GM23338 (cell line): ENCODE data around the gene BTBD1. TPM values are rescaled to one million over a fixed set of nuclear protein-coding genes. Genes with fewer than 3 reads are reported as not detected.

ENCODE experiments used
- ATAC-seq: fragments of 200-7000 bp; cut with Tn5 transposase; 3 replicates; pipeline ENCODE4 v1.9.1; 2020
- DNase-seq: peaks from one replicate; pipeline ENCODE4 v3.0.0-alpha.2; 2015; ENCODE audit warnings: low spot score
- H2AFZ ChIP-seq: fragments of 200-600 bp; sonication (generic); 2 replicates; pipeline ENCODE4 v1.8.0; 2016; ENCODE audit warnings: antibody characterized with exemption, mild to moderate bottlenecking, moderate library complexity
- H3F3A ChIP-seq: fragments of 200-600 bp; sonication (generic); replicated peaks from 2 replicates; pipeline ENCODE4 v1.8.0; 2017; ENCODE audit warnings: antibody characterized with exemption, mixed run types, low read depth
- H3K27ac ChIP-seq: fragments of 200-600 bp; sonication (generic); 2 replicates; pipeline ENCODE4 v1.6.1; 2016; ENCODE audit warnings: low read depth
- H3K27me3 ChIP-seq: fragments of 200-600 bp; sonication (generic); 2 replicates; pipeline ENCODE4 v1.8.0; 2016; ENCODE audit warnings: mild to moderate bottlenecking, mixed run types, moderate library complexity; ENCODE audit not compliant: insufficient read depth
- H3K36me3 ChIP-seq: fragments of 200-600 bp; sonication (generic); 2 replicates; pipeline ENCODE4 v1.8.0; 2016; ENCODE audit warnings: mild to moderate bottlenecking; ENCODE audit not compliant: insufficient read depth
- H3K4me1 ChIP-seq: fragments of 200-600 bp; sonication (generic); 2 replicates; pipeline ENCODE4 v1.8.0; 2016; ENCODE audit warnings: mild to moderate bottlenecking, moderate library complexity; ENCODE audit not compliant: insufficient read depth
- H3K4me2 ChIP-seq: fragments of 200-600 bp; sonication (generic); 2 replicates; pipeline ENCODE4 v1.7.1; 2017; ENCODE audit warnings: mixed run types
- H3K4me3 ChIP-seq: fragments of 200-600 bp; sonication (generic); 2 replicates; pipeline ENCODE4 v1.6.1; 2016; ENCODE audit warnings: mixed run types
- H3K79me2 ChIP-seq: fragments of 200-600 bp; sonication (generic); replicated peaks from 2 replicates; pipeline ENCODE4 v1.8.0; 2017; ENCODE audit warnings: mild to moderate bottlenecking; ENCODE audit not compliant: insufficient read depth
- H3K9me2 ChIP-seq: fragments of 200-600 bp; sonication (generic); 2 replicates; pipeline ENCODE4 v1.8.0; 2017; ENCODE audit not compliant: insufficient read depth
- H4K20me1 ChIP-seq: fragments of 200-600 bp; sonication (generic); replicated peaks from 2 replicates; pipeline ENCODE4 v1.8.0; 2017; ENCODE audit warnings: mild to moderate bottlenecking; ENCODE audit not compliant: insufficient read depth
- H3K27ac Mint-ChIP-seq: 2 replicates; pipeline ENCODE4 v1.8.0; 2020; ENCODE audit warnings: inconsistent platforms, mild to moderate bottlenecking, moderate library complexity, mixed read lengths
- H3K27me3 Mint-ChIP-seq: 3 replicates; pipeline ENCODE4 v1.8.0; 2022; ENCODE audit warnings: low read depth, mild to moderate bottlenecking, moderate library complexity, mixed read lengths, inconsistent platforms; ENCODE audit not compliant: insufficient read depth, poor library complexity
- H3K36me3 Mint-ChIP-seq: 3 replicates; pipeline ENCODE4 v1.8.0; 2021; ENCODE audit warnings: low read depth, mild to moderate bottlenecking, inconsistent platforms, moderate library complexity, mixed read lengths
- H3K4me1 Mint-ChIP-seq: 3 replicates; pipeline ENCODE4 v1.8.0; 2020; ENCODE audit warnings: mild to moderate bottlenecking, inconsistent platforms, mixed read lengths
- H3K4me3 Mint-ChIP-seq: 3 replicates; pipeline ENCODE4 v1.8.0; 2021; ENCODE audit warnings: moderate library complexity, mild to moderate bottlenecking, inconsistent platforms, mixed read lengths
- H3K9me3 Mint-ChIP-seq: 3 replicates; pipeline ENCODE4 v1.8.0; 2020; ENCODE audit warnings: moderate library complexity, mild to moderate bottlenecking, inconsistent platforms, mixed read lengths
- CREB1 ChIP-seq: fragments of 250-450 bp; sonication (Bioruptor Pico); IDR thresholded peaks from 2 replicates; pipeline ENCODE4 v1.5.0; 2020; ENCODE audit warnings: low read depth, mild to moderate bottlenecking, moderate library complexity
- CTCF ChIP-seq, 2 experiments: fragments of 200-600 bp in 1 of 2; sonication (generic) in 1 of 2; conservative IDR thresholded peaks; 2 replicates each; pipeline versions ENCODE4 v1.5.1 to v1.6.1; 2016 to 2017; ENCODE audit warnings: antibody characterized with exemption in 2 of 2, low read depth in 2 of 2, mild to moderate bottlenecking in 2 of 2, moderate library complexity in 1 of 2
- EZH2 ChIP-seq: fragments of 200-600 bp; sonication (generic); IDR thresholded peaks from one replicate; pipeline ENCODE4 v1.8.0; 2017; ENCODE audit warnings: antibody characterized with exemption, mild to moderate bottlenecking, low read depth; ENCODE audit not compliant: unreplicated experiment
- EZH2phosphoT487 ChIP-seq: fragments of 200-600 bp; sonication (generic); IDR thresholded peaks from one replicate; pipeline ENCODE4 v1.8.1; 2018; ENCODE audit warnings: antibody characterized with exemption; ENCODE audit not compliant: unreplicated experiment
- JUNB ChIP-seq: IDR thresholded peaks from one replicate; pipeline ENCODE4 v1.6.1; 2016; ENCODE audit warnings: antibody characterized with exemption; ENCODE audit not compliant: unreplicated experiment
- NANOG ChIP-seq: IDR thresholded peaks from 2 replicates; pipeline ENCODE4 v1.6.1; 2016; ENCODE audit warnings: antibody characterized with exemption, borderline replicate concordance
- POLR2AphosphoS5 ChIP-seq: IDR thresholded peaks from 2 replicates; pipeline ENCODE4 v1.6.1; 2016; ENCODE audit warnings: antibody characterized with exemption, low read depth
- STAT1 ChIP-seq: IDR thresholded peaks from one replicate; pipeline ENCODE4 v1.6.1; 2016; ENCODE audit warnings: antibody characterized with exemption; ENCODE audit not compliant: unreplicated experiment
- ZNF114 ChIP-seq: fragments of 250-450 bp; sonication (Bioruptor Pico); IDR thresholded peaks from 2 replicates; pipeline ENCODE4 v1.5.0; 2020; ENCODE audit warnings: mild to moderate bottlenecking, moderate library complexity
- ZNF331 ChIP-seq: fragments of 250-450 bp; sonication (Bioruptor Pico); IDR thresholded peaks from 2 replicates; pipeline ENCODE4 v1.5.0; 2020; ENCODE audit warnings: low read depth, mild to moderate bottlenecking, moderate library complexity
- ZNF462 ChIP-seq: fragments of 250-450 bp; sonication (Bioruptor Pico); IDR thresholded peaks from 2 replicates; pipeline ENCODE4 v1.5.0; 2020; ENCODE audit warnings: mild to moderate bottlenecking, moderate library complexity
- polyA plus RNA-seq: library from polyadenylated mRNA; unstranded; fragments of >200 nt; fragmentation: Nextera tagmentation; extraction: Ambion mirVana; gene quantifications from 2 replicates; pipeline ENCODE4 v1.2.1, GENCODE V29; 2016
- total RNA-seq: library from RNA; depleted of rRNA; stranded (reverse); fragments of >200 nt; shearing (Covaris generic); gene quantifications from 2 replicates; pipeline ENCODE4 v1.2.3, GENCODE V29; 2014
- TF ChIP-seq, protein P1 (sequence below): IDR thresholded peaks from one replicate; pipeline ENCODE4 v1.6.1; 2018; ENCODE audit warnings: antibody characterized with exemption; ENCODE audit not compliant: unreplicated experiment

BTBD1 gene
- total and polyA plus RNA-seq, 2 experiments from 2014 or later, result 12.6 to 66.1 TPM

DNA sequence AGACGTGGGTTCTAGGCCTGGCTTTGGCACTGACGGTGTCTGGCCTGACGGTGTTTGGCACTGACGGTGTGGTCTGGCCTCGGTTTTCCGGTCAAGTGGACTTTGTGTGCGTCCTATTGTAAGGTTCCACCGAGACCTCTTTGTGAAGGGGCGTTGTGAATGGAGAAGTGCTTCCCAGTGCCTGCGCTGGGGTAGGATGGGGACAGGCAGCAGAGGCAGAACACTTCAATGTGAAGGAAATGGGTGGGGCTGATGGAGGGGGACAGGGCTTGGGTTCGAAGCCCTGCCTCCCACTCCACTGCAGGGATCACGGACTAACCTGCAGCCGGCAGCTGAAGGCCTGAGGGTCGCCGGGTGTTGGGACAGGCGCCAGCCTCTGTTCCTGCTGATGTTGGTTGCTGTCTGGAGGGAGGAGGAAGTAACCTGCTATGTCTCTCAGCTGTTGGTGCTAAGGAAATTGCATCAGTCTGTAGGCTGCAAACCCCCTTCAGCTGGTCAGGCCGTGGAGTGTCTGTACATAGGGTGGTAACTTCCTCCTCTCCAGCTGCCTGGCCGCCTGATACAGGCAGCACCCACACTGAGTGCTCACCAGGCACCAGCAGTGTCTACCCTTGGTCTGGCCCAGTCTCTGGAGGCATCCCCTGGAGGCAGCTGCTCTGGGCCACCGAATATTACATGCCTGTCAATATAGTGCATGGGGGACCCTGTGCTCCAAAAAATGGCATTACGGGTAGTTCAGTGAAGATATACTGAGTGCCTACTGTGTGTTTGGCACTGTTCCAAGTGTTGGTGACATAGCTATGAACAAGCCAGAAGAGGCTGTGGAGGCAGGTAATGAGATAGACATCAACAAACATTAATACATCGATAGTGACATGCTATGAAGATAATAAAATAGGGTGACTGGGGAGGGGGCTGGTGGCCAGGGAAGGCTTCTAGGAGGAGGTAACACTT lies 41.5 kb upstream of the BTBD1 start:
- Mint-ChIP-seq H3K4me3 (peak overlapping the region; percentile 61), H3K36me3 (peaks cover 3% of the 10 kb centered on the region; the same call in 1 of the 3 replicates), H3K9me3 (peaks cover 3% of the 10 kb centered on the region; the same call in 1 of the 3 replicates), H3K4me1 (peaks cover 22% of the 10 kb centered on the region), H3K27me3 (peaks cover 29% of the 10 kb centered on the region), H3K27ac (no peak overlapping the region)
- Histone ChIP-seq H3K79me2 (no peaks in the 10 kb centered on the region), H4K20me1 (no peaks in the 10 kb centered on the region), H3K27me3 (peaks cover 40% of the 10 kb centered on the region), H3F3A (no peaks in the 10 kb centered on the region), H3K27ac (no peak overlapping the region), H3K9me2 (0 out of 2 replicates have a peak, but pooled peaks cover 6% of the 10 kb centered on the region), H3K4me3 (peak overlapping the region; percentile 78), H3K4me1 (peaks cover 4% of the 10 kb centered on the region; the same call in 1 of the 2 replicates), H3K36me3 (no peaks in the 10 kb centered on the region), H3K4me2 (peak overlapping the region; percentile 85), H2AFZ (peak overlapping the region; percentile 93)
- DNase-seq (peak; percentile 27), ATAC-seq (peak; percentile 11)
- TF ChIP-seq, protein P1, sequence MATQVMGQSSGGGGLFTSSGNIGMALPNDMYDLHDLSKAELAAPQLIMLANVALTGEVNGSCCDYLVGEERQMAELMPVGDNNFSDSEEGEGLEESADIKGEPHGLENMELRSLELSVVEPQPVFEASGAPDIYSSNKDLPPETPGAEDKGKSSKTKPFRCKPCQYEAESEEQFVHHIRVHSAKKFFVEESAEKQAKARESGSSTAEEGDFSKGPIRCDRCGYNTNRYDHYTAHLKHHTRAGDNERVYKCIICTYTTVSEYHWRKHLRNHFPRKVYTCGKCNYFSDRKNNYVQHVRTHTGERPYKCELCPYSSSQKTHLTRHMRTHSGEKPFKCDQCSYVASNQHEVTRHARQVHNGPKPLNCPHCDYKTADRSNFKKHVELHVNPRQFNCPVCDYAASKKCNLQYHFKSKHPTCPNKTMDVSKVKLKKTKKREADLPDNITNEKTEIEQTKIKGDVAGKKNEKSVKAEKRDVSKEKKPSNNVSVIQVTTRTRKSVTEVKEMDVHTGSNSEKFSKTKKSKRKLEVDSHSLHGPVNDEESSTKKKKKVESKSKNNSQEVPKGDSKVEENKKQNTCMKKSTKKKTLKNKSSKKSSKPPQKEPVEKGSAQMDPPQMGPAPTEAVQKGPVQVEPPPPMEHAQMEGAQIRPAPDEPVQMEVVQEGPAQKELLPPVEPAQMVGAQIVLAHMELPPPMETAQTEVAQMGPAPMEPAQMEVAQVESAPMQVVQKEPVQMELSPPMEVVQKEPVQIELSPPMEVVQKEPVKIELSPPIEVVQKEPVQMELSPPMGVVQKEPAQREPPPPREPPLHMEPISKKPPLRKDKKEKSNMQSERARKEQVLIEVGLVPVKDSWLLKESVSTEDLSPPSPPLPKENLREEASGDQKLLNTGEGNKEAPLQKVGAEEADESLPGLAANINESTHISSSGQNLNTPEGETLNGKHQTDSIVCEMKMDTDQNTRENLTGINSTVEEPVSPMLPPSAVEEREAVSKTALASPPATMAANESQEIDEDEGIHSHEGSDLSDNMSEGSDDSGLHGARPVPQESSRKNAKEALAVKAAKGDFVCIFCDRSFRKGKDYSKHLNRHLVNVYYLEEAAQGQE, result no peak
- no peak for TF ChIP-seq ZNF462 (CRISPR knock-in tag)
- TF ChIP-seq NANOG, result no peak
- no peak for TF ChIP-seq ZNF114 (CRISPR knock-in tag)
- TF ChIP-seq CTCF (conservative IDR thresholded peaks at IDR 0.05; ENCODE audit: low read depth in 2 of 2), result no peak
- no peak for TF ChIP-seq EZH2
- TF ChIP-seq STAT1, result no peak
- no peak for TF ChIP-seq CREB1 (CRISPR knock-in tag)
- TF ChIP-seq JUNB, result no peak
- TF ChIP-seq ZNF331, result no peak
- TF ChIP-seq POLR2AphosphoS5, result no peak
- no peak for TF ChIP-seq EZH2phosphoT487
